ENCODE measurements around the gene CCDC88B.

The CCDC88B gene

GRCh38 chr11:64339754-64340408 lies at the start of gene CCDC88B:
Gene CCDC88B, plus strand, starts transcription at chr11:64340204. Its CDS starts 63 bp downstream, at chr11:64340267.
- peak; percentile 81 for DNase-seq

DNA sequence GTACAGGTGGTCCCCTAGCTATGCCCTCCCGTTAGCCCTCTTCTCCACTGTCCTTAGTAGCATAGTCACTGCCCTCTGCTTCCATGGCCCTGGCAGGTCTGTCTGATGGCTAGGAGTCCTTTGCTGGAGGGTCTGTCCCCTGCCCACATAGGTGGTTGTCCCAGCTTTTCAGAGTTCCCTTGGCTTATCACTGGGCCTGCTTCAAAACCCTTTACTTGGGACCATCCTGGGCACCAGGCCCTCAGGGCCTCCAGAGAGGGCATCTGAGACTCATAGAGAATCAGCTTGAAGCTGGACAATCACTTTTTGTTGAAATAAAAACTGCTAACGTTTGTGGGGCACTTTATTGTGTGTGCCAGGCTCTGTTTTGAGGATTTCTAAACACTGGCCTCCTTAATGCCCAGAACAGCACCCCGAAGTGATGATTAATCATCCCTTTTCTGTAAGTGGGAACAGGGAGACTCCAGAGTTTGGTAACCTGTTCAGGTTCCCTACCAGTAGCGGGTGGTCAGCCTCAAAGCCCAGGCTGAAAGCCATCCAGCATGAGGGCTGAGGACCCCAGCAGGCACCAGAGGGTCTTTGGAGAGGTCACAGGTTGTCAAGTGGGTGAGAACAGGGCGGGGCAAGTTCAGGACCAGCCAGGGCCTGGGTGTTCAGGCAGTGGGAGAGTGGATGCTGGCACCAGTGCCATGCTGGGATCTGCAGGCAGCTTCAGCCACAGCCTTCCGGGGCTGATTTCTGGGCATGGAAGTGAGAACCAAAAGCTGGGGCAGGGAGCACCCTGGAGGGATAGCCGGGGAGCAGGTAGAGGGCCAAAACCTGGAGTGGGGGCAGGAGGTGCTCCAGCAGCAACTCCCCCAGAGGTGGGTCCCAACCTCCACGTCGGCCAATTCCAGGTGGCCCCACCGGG lies 49.4 kb upstream of the CCDC88B start:
- DNase-seq, result no peak

GRCh38 chr11:64291262-64291751 lies 48.7 kb upstream of the CCDC88B start, which contains the start of gene KCNK4:
Gene KCNK4, plus strand, starts transcription at chr11:64291302. Its CDS starts 1,717 bp downstream, at chr11:64293019.
- DNase-seq, result no peak

DNA sequence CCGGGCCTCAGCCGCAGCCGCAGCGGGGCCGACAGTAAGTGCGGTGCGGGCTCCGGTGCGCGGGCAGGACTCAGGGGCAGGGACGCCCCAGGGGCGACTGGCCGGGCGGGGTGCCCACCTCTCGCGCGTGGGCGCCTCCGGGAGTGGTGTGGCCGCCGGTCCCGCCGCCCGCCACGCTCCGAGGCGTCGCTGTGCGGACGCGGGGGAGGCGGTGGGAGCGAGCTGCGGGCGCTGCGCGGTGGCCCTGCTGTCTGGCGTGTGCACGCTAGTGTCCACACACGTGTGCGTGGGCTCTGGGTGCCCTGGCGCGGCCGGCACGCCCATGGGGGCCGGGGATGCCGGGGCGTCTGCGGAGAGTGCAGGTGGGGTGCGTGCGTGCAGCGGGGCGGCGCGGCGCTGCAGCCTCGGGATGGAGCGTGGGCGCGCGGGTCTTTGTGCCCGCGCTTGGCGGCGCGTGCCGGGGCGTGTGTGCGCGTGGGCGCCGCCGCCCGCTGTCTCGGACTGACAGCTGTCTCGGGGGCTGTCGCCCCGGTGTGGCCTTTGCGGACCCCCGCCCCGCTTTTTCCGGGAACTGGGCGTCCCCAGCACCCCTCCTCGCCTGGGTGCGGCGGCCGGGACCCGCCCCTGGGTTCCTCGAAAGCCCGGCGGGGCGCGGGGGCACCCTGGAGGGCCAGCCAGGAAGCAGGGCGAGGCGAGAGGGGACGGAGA lies 48.1 kb upstream of the CCDC88B start:
- DNase-seq, result no peak

GRCh38 chr11:64292460-64293254 lies 47.3 kb upstream of the CCDC88B start:
- DNase-seq, result no peak

DNA sequence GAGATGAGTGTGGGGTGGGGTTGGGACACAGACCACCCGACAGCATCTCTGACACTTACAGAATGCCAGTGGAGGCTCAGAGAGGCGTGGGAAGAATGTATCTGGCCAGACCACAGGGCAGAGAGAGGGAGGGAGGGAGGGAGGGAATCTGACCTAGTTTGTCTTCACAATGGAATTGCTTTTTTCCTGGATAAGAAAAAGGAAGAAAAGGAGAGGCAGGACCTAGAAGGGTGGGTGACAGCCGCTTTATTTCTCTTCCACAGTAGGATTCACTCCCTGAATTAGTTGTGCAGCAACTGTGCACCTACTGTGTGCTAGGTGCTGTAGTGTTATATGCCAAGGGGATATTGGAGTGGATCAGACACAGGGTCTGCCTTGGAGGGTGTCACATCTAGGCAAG lies 45.2 kb upstream of the CCDC88B start:
- no peak for DNase-seq

GRCh38 chr11:64295760-64296159 lies 44.2 kb upstream of the CCDC88B start:
- DNase-seq, result no peak

DNA sequence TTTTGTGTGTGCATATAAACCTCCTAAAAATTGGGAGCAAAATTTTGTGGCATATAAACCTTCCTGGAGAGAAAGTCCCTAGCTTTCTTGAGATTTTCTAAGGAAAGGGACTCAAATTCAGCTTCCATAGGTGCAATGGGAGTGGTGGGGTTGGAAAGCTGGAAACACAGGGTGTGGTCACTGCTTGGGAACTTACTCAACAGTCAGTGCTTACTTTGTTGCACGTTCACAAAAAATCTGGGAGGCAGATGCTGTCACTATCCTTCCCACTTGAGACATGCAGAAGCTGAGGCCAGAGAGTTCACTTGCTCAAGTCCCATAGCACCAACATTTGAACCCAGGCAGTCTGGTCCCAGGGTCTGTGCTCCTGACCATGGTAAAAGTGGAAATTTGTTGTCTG lies 43.8 kb upstream of the CCDC88B start:
- DNase-seq, result no peak

DNA sequence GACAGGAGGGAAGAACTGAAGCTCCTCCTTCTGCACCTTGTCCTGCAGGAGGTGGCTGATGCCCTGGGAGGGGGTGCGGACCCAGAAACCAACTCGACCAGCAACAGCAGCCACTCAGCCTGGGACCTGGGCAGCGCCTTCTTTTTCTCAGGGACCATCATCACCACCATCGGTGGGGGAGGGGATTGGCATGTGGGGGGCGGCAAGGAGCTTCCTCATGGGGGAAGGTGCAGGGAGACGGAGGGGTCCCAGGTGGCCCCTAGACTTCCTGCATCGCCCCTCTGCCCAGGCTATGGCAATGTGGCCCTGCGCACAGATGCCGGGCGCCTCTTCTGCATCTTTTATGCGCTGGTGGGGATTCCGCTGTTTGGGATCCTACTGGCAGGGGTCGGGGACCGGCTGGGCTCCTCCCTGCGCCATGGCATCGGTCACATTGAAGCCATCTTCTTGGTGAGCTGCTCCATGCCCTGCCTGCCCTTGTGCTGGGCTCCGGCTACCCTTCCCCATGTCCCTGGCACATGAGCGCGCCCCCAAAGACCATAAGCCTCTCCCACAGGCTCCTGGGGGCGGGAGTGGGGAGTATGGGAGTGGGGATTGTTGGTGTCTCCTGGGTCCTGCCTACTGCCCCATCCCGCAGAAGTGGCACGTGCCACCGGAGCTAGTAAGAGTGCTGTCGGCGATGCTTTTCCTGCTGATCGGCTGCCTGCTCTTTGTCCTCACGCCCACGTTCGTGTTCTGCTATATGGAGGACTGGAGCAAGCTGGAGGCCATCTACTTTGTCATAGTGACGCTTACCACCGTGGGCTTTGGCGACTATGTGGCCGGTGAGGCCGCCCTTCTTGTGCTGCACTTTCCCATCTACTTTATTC lies 42.9 kb upstream of the CCDC88B start:
- no peak for DNase-seq

DNA sequence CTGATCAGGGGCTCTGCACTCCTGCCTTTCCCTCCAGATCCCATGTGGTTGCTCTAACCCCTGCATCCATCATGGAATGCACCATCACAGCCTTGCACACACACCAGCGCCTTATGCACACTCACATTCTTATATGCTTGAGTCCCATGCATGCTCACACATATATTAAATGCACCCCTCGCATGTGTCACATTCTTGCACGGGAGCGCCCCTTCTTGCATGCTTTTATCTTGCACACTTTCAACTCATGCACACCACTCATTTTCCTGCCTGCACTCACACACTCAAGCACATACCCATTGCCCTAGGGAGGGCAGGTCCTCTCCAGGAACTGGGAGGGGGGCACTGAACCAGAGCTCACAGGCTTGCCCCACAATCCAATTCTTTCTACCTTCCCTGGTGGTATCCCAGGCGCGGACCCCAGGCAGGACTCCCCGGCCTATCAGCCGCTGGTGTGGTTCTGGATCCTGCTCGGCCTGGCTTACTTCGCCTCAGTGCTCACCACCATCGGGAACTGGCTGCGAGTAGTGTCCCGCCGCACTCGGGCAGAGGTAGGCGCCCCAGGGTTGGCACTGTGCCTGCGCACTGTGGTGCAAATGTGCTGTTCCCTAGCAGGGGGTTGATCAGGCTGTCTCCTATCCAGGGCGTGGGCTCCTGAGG lies 42.2 kb upstream of the CCDC88B start:
- no peak for DNase-seq

DNA sequence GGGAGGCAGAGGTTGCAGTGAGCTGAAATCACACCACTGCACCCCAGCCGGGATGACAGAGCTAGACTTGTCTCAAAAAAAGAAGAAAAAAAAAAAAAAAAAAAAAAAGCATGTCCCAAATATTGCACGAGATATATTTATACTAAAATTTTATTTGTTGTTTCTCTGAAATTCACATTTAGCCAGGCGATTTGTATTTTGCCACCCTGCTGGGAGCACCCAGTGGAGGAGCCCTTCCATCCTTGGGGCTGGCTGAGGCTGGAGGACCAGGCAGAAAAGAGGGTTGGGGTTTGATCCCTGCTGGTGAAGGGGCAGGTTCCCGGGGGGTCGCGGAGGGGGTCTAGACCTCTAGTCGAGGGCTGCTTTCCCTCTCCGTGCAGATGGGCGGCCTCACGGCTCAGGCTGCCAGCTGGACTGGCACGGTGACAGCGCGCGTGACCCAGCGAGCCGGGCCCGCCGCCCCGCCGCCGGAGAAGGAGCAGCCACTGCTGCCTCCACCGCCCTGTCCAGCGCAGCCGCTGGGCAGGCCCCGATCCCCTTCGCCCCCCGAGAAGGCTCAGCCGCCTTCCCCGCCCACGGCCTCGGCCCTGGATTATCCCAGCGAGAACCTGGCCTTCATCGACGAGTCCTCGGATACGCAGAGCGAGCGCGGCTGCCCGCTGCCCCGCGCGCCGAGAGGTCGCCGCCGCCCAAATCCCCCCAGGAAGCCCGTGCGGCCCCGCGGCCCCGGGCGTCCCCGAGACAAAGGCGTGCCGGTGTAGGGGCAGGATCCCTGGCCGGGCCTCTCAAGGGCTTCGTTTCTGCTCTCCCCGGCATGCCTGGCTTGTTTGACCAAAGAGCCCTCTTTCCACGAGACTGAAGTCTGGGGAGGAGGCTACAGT lies 40.8 kb upstream of the CCDC88B start:
- no peak for DNase-seq

DNA sequence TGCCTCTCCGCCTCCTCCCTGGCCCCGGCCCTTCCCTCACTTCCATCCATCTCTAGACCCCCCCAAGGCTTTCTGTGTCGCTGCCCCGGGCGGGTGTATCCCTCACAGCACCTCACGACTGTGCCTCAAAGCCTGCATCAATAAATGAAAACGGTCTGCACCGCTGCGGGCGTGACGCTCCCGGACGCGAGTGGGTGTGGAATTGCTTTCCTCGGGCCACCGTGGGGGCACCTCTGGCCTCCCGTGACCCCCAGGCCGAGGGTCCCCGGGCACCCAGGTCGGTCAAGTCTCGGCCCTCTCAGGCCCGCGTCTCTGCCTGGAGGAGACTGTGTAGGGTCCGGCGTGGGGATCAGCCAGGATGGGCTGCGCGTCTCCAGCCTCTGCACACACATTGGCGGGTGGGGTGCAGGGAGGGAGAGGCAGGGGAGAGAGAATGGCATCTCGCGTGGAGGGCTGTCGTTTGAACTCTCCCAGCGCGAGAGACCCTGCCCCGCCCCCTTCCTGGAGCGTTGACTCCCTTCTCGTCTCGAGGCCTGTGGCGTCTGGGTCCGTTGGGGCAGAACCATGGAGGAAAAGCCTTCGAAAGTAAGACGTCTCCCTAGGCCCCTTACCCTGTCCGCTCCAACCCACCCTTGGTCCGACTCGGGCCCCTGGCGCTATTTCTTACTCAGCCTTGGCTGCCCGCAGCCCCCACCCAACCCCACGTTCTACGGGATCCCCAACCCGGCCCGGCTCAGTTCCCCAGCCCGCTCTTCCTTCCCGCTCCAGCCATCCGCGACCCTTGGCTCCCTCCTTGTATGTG lies 40.0 kb upstream of the CCDC88B start, which contains the start of gene CATSPERZ:
Gene CATSPERZ, plus strand, starts transcription at position 512 of the 802 bp plus-strand sequence. Its CDS starts 53 bp downstream, at position 565.
- DNase-seq, result peak; percentile 9

DNA sequence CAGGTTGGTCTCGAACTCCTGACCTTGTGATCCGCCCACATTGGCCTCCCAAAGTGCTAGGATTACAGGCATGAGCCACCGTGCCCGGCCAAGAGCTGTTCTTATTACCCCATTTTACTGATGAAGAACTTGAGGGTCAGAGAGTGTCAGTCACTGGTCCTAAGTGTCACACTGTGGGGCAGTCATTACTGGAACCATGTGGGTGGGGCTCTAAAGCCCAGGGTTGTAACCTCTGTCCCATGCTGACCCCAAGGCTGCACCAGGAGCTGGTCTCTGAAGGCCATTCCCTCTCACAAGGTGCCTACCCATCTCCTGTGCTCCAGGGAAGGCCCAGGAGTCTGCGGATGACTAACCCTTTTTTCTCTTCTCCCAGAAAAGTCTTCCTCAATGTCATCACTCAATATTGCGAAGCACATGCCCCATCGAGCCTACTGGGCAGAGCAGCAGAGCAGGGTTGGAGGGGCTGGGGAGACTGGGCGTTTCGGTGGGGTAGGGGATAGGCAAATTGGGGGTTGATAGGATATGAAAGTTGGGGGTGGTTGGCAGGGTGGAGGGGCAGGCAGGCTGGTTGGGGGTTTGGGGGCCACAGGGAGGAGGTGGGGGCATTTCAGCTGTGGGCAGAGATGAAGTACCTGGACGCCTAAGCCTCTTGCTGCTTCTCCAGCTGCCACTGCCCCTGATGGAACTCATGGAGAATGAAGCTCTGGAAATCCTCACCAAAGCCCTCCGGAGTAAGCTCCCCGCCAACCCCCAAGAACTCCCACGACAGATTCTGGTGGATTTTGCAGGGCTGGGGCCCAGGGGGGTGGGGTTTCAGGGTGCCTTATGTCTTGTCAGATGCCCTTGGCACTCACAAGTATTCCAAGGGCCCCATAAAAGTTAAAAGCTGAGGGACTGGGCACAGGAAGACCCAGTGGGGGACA lies 36.6 kb upstream of the CCDC88B start:
- no peak for DNase-seq

DNA sequence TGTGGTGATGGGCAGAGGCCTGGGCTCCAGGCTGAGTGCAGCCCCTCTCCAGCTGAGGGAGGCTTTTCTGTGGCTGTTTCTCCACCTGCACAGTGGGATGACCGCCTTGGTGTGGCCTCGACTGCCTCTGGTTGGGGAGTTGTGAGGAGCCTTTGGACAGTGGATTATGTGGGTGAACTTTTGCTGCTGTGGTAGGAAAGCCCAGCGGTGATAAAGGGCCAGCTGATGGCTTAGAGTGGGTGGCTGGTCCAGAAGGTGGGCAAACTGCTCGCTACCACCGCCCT lies 36.0 kb upstream of the CCDC88B start:
- DNase-seq, result no peak

DNA sequence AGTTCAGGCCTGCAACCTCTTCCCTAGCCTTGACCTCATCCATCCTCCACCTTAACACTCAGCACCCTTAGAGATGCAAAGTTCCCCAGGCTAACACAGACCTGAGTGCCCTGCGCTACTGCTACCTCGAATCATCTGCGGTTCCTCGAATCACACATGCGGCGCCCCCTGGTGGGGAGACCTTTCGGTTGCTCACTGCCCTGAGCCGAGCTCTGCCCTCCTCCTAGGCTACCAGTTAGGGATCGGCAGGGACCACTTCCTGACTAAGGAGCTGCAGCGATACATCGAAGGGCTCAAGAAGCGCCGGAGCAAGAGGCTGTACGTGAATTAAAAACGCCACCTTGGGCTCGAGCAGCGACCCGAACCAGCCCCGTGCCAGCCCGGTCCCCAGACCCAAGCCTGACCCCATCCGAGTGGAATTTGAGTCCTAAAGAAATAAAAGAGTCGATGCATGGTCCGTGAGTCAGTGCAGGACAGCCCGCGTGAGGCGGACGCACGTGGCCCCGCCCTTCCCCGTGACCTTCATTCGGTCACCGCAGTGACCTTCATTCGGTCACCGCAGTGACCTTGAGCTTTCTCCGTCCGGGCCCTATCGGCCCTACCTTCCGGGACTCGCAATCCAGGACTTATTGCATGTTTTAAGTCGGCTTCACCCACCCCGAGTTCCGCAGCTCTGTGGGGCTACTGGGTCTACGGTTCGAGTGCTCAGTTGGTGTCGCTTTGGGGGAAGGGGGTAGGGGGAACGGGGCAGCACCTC lies 35.5 kb upstream of the CCDC88B start:
- DNase-seq, result peak; percentile 90

- peak; percentile 100 for DNase-seq
Measured at GRCh38 chr11:64305075-64305690, 34.8 kb upstream of the CCDC88B start, which contains the start of gene ESRRA. Gene ESRRA, plus strand, starts transcription at chr11:64305524. Its CDS starts 1,656 bp downstream, at chr11:64307180.
